ENCODE data around the gene IL18BP. TPM values are rescaled to one million over a fixed set of nuclear protein-coding genes. Genes with fewer than 3 reads are reported as not detected.

The IL18BP gene
- total and polyA plus RNA-seq, 9 of the 15 experiments (the other 6 are each of a cell fraction or from before 2014, with no cell fraction given) = 0.34 to 9.4 (median 3.2) TPM

- Histone ChIP-seq H3K9me3 (replicated peaks; ENCODE audit: control insufficient read depth, insufficient read depth, low read depth, low read length) (no peaks in the 10 kb centered on the region), H3K4me2 (ENCODE audit: insufficient read depth, low read length) (no peak overlapping the region), H3K27ac (ENCODE audit: extremely low read depth, low read depth, low read length) (no peak overlapping the region), H3K9me1 (ENCODE audit: control insufficient read depth, insufficient read depth, low read length) (no peaks in the 10 kb centered on the region), H3K27me3 (ENCODE audit: control insufficient read depth in 2 of 2, insufficient read depth in 2 of 2, low read length in 2 of 2) (no peaks in the 10 kb centered on the region), H2AFZ (ENCODE audit: low read depth, low read length) (no peak overlapping the region), H3K4me1 (replicated peaks in 1 of 2; ENCODE audit: control insufficient read depth in 2 of 2, insufficient read depth in 2 of 2, low read length in 2 of 2) (peaks cover 0 to 7% of the 10 kb centered on the region in 2 experiments; a peak in 1 of 5 replicates), H3K9ac (ENCODE audit: insufficient read depth in 1 of 2, low read depth in 2 of 2, low read length in 2 of 2) (no peak overlapping the region), H3K4me3 (no peak overlapping the region), H3K79me2 (ENCODE audit: control insufficient read depth, insufficient read depth, low read length) (no peaks in the 10 kb centered on the region), H4K20me1 (replicated peaks; ENCODE audit: control insufficient read depth, insufficient read depth, low read length) (peaks cover 5% of the 10 kb centered on the region; the same call in 1 of the 2 replicates), H3K36me3 (ENCODE audit: control insufficient read depth, insufficient read depth, low read length) (peaks cover 100% of the 10 kb centered on the region)
- CTCF ChIA-PET (ENCODE audit: low intra/inter-chr PET ratio) = interaction anchor here (1.3 kb wide), 1 partner anchor 37 kb away, joined by 6 read pairs; no protein-coding TSS in a partner anchor
- FAIRE-seq (no peak), DNase-seq (ENCODE audit: extremely low read depth in 1 of 4, low spot score in 3 of 4) (no peak), ATAC-seq (no peak)
- 96% methylated on average over 16 of the region's 16 CpGs for WGBS (ENCODE audit: insufficient coverage, low coverage, missing lambda C conversion rate)
- in situ Hi-C loops (cut with MboI) = no loop called here
- POLR2A ChIA-PET = interaction anchor here (0.7 to 2.2 kb wide), 7 partner anchors 11 to 416 kb away, joined by 3 to 10 read pairs (median 3); partner anchors contain the start of gene IL18BP
- TSS peak; percentile 65 for BruUV-seq (replicated peaks)
- TF ChIP-seq ZEB2 (IDR thresholded peaks at IDR 0.05) (no peak), KLF16 (IDR thresholded peaks at IDR 0.05) (no peak), IFI16 (CRISPR knock-in tag; IDR thresholded peaks at IDR 0.05) (no peak), ZBTB11 (CRISPR knock-in tag; IDR thresholded peaks at IDR 0.05) (no peak), ZNF431 (CRISPR knock-in tag; IDR thresholded peaks at IDR 0.05) (no peak), NCOR1 (IDR thresholded peaks at IDR 0.05) (no peak), GABPB1 (CRISPR knock-in tag; IDR thresholded peaks at IDR 0.05) (no peak), MAFG (tag; conservative IDR thresholded peaks at IDR 0.05) (no peak)
- intact Hi-C loops (cut with micrococcal nuclease) = no loop called here
Measured at GRCh38 chr11:72014761-72015320, 16.1 kb downstream of the IL18BP start.
